ENCODE results near the gene LRRC4. TPM values are rescaled to one million over a fixed set of nuclear protein-coding genes. Genes with fewer than 3 reads are reported as not detected.

LRRC4 gene
- total RNA-seq, 1 experiment from 2014 or later: 10.4 TPM

DNA sequence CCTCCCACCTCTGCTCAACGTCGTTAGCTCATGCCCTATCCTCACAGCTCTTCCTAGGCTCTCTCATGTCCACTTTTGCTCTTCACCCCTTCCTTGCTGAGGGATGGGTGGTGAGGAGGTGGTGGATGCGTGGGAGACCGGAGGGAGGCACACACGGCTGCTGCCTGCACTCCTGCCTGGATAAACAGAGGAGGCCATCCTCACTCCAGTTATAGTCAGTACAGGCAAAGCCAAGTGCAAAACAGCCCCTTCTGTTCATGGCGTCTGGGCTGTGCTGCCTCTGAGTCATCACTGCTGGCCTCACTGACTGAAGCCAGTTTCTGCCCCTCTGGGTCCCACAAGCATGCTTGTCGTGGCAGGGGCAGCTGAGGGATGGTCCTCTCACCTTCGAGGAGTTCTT lies 31.9 kb upstream of the LRRC4 start:
- Histone ChIP-seq H3K18ac (ENCODE audit: insufficient read length, low read depth, low read length) (no peak overlapping the region), H3K4me1 (ENCODE audit: insufficient read depth, low read length) (no peaks in the 10 kb centered on the region), H4K20me1 (ENCODE audit: control insufficient read depth, insufficient read depth, insufficient read length) (no peaks in the 10 kb centered on the region), H3K79me1 (ENCODE audit: insufficient read depth, low read depth, low read length, poor library complexity, severe bottlenecking) (no peaks in the 10 kb centered on the region), H3K4ac (ENCODE audit: low read depth, low read length) (no peak overlapping the region), H2BK15ac (ENCODE audit: low read depth, low read length) (no peak overlapping the region), H2BK12ac (ENCODE audit: insufficient read length, low read depth, low read length) (no peak overlapping the region), H3K27me3 (ENCODE audit: insufficient read depth, low read length) (no peaks in the 10 kb centered on the region), H2BK5ac (ENCODE audit: insufficient read length, low read length) (no peak overlapping the region), H2AK5ac (ENCODE audit: insufficient read length, low read length) (no peak overlapping the region), H3K23ac (ENCODE audit: insufficient read length, low read depth, low read length) (no peak overlapping the region), H3K56ac (ENCODE audit: insufficient read length, low read depth, low read length) (no peak overlapping the region), H3K23me2 (ENCODE audit: insufficient read length, low read depth, low read length, poor library complexity, severe bottlenecking) (no peaks in the 10 kb centered on the region), H3K9ac (ENCODE audit: extremely low read depth, insufficient read length, low read length) (no peak overlapping the region), H3K14ac (ENCODE audit: insufficient read depth, low read length) (no peak overlapping the region; the same call in 1 of the 2 replicates), H4K5ac (ENCODE audit: insufficient read length, low read depth, low read length) (no peak overlapping the region), H3T11ph (ENCODE audit: low read length) (no peak overlapping the region), H2AFZ (ENCODE audit: low read length) (no peak overlapping the region), H3K79me2 (ENCODE audit: insufficient read depth, low read length) (no peaks in the 10 kb centered on the region), H3K4me2 (ENCODE audit: insufficient read depth, insufficient read length, low read length) (no peak overlapping the region), H3K9me3 (ENCODE audit: control insufficient read depth, low read depth, low read length) (no peaks in the 10 kb centered on the region), H3K27ac (ENCODE audit: insufficient read length, low read depth, low read length) (no peak overlapping the region), H4K91ac (ENCODE audit: insufficient read length, low read depth, low read length) (no peak overlapping the region), H4K8ac (replicated peaks; ENCODE audit: insufficient read length, low read depth, low read length) (no peak overlapping the region), H2BK20ac (ENCODE audit: low read depth, low read length, poor library complexity, severe bottlenecking) (no peak overlapping the region), H2BK120ac (ENCODE audit: low read depth, low read length, poor library complexity, severe bottlenecking) (no peak overlapping the region)
- peaks cover 20 to 23% of the 10 kb centered on the region in 2 experiments for H3K4me1 Mint-ChIP-seq
- H3K36me3 Mint-ChIP-seq (ENCODE audit: insufficient read depth in 1 of 3, low read depth in 3 of 3): peaks cover 0 to 2% (median 0%) of the 10 kb centered on the region in 3 experiments; a peak in 4 of 7 replicates
- no peaks in the 10 kb centered on the region for H3K27me3 Mint-ChIP-seq (ENCODE audit: low read depth)
- TF ChIP-seq, protein P1, sequence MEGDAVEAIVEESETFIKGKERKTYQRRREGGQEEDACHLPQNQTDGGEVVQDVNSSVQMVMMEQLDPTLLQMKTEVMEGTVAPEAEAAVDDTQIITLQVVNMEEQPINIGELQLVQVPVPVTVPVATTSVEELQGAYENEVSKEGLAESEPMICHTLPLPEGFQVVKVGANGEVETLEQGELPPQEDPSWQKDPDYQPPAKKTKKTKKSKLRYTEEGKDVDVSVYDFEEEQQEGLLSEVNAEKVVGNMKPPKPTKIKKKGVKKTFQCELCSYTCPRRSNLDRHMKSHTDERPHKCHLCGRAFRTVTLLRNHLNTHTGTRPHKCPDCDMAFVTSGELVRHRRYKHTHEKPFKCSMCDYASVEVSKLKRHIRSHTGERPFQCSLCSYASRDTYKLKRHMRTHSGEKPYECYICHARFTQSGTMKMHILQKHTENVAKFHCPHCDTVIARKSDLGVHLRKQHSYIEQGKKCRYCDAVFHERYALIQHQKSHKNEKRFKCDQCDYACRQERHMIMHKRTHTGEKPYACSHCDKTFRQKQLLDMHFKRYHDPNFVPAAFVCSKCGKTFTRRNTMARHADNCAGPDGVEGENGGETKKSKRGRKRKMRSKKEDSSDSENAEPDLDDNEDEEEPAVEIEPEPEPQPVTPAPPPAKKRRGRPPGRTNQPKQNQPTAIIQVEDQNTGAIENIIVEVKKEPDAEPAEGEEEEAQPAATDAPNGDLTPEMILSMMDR (conservative IDR thresholded peaks at IDR 0.05): no peak
- no peaks in the 10 kb centered on the region for H3K9me3 Mint-ChIP-seq
- no CpG with 5 or more reads among the region's 8 CpGs for WGBS (ENCODE audit: extremely low coverage, insufficient read length, low lambda C conversion rate)
- DNase-seq: no peak
- no peak overlapping the region for H3K4me3 Mint-ChIP-seq
- peak overlapping the region in 1 of 3 experiments; percentile 11; a peak in 1 of 7 replicates for H3K27ac Mint-ChIP-seq
